ENCODE data around the gene POLR1E.
A peak's percentile ranks its signal among the peaks of the same experiment; 100 is the strongest.
"Not testable (repeated sequence)": the region's sequence is repeated elsewhere in the genome, so short reads cannot be mapped to it uniquely, and the experiment has no call there.

The POLR1E gene

DNA sequence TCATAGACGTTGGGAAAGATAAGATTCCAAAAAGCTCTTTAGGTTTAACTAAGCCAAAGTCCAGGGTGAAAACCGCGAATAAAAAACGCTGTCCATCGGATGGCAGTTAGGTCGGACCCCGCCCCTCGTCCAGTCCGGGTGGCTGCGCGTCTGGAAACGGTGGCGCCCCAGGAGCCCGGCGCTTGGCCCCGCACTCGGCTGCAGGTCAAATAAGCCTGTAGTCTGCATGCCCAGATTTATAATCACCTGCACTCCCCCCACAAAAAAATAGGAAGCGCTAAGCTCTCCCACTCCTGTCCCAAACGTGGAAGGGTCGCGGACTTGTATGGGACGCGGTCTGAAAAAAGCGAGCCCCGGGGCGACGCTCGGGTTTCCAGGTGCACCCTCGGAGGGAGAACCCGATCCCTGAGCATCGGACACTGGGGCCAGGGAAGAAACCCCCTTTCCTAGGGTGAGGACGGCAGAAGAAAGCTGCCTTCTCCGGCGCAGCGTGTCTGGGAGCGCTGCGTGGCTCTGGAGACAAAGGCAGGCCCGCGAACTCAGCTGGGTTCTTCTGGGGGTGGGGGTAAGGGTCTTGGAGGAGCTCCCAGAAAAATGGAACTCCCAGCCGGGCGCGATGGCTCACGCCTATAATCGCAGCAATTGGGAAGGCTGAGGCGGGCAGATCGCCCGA is 19.6 kb upstream of the POLR1E start:
- Histone ChIP-seq H3K36me3 (ENCODE audit: insufficient read depth, low read length) (no peaks in the 10 kb centered on the region), H3K4me1 (ENCODE audit: control insufficient read depth, insufficient read depth, low read length) (peaks cover 14% of the 10 kb centered on the region), H3K4me3 (ENCODE audit: low read length) (peak overlapping the region; percentile 91), H3K9me3 (replicated peaks; ENCODE audit: low read length) (no peaks in the 10 kb centered on the region), H3K4me2 (ENCODE audit: low read length) (peak overlapping the region; percentile 97), H3K27me3 (ENCODE audit: control insufficient read depth, insufficient read depth, low read length) (no peaks in the 10 kb centered on the region), H3K9ac (ENCODE audit: low read depth, low read length) (peak overlapping the region; percentile 86)

DNA sequence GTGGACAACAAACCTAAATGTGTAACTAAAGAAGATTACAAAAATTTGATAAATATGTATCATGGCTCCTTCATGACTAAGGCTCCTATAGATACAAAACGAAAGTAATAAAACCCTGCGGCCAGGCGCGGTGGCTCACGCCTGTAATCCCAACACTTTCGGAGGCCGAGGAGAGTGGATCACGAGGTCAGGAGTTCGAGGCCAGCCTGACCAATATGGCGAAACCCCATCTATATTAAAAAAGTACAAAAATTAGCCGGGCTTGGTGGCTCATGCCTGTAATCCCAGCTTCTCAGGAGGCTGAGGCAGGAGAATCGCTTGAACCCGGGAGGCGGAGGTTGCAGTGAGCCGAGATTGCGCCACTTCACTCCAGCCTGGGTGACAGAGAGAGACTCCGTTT is 18.2 kb upstream of the POLR1E start:
- H3K4me1 ChIP-seq (ENCODE audit: control insufficient read depth, insufficient read depth, low read length): peaks cover 19% of the 10 kb centered on the region
- H3K4me2 ChIP-seq (ENCODE audit: low read length); H3K27me3 ChIP-seq (ENCODE audit: control insufficient read depth, insufficient read depth, low read length); H3K36me3 ChIP-seq (ENCODE audit: insufficient read depth, low read length); H3K4me3 ChIP-seq (ENCODE audit: low read length); H3K9ac ChIP-seq (ENCODE audit: low read depth, low read length); H3K9me3 ChIP-seq (replicated peaks; ENCODE audit: low read length): not testable (repeated sequence)

DNA sequence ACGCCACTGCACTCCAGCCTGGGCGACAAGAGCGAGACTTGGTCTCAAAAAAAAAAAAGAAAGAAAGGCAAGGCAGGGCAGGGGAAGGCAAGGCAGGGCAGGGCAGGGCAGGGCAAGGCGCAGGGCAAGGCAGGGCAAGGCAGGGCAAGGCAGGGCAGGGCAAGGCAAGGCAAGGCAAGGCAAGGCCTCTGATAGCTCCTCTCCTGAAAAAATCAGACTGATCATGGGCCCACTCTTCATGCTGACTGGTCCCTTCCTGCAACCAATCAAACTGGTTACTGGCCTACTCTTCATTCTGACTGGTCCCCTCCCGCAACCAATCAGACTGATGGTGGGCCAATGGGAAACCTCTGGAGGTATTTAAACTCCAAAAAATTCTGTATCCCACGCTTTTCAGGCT is 17.1 kb upstream of the POLR1E start:
- Histone ChIP-seq H3K4me3 (ENCODE audit: low read length) (no peak overlapping the region), H3K36me3 (ENCODE audit: insufficient read depth, low read length) (no peaks in the 10 kb centered on the region), H3K4me2 (ENCODE audit: low read length) (no peak overlapping the region), H3K9ac (ENCODE audit: low read depth, low read length) (no peak overlapping the region), H3K27me3 (ENCODE audit: control insufficient read depth, insufficient read depth, low read length) (no peaks in the 10 kb centered on the region), H3K9me3 (replicated peaks; ENCODE audit: low read length) (no peaks in the 10 kb centered on the region), H3K4me1 (ENCODE audit: control insufficient read depth, insufficient read depth, low read length) (peaks cover 12% of the 10 kb centered on the region)

DNA sequence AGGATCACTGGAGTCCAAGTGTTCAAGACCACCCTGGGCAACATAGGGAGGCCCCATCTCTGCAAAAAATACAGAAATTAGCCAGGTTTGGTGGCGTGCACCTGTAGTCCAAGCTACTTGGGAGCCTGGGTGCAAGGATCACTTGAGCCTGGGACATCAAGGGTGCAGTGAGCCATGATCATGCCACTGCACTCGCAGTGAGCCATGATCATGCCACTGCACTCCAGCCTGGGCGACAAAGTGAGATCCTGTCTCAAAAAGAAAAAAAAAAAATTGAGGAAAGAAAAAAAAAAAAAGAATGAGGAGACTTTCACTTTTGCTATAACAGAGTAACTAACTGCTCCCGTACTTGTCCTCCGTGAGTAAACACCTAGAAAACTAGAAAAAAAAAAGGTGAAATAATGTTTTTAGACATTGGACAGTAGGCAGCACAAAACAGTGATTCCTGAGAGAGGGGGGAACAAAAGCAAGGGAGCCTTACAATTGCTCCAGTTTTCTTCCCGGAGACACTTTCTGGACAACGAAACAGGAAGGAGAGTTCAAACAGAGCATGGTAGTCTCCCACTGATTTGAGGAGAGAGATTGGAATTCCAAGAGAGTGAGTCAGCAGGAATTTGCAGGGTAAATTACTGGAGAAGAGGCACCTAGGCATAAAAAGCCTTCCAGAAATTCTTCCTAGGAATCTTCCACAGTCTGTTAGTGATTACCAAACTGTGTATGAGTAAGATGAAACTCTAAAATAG is 13.6 kb upstream of the POLR1E start:
- H3K4me2 ChIP-seq (ENCODE audit: low read length): peak overlapping the region; percentile 72
- no peaks in the 10 kb centered on the region for H3K9me3 ChIP-seq (replicated peaks; ENCODE audit: low read length)
- H3K4me1 ChIP-seq (ENCODE audit: control insufficient read depth, insufficient read depth, low read length): peaks cover 9% of the 10 kb centered on the region
- H3K27me3 ChIP-seq (ENCODE audit: control insufficient read depth, insufficient read depth, low read length): peaks cover 1% of the 10 kb centered on the region
- peak overlapping the region; percentile 56 for H3K4me3 ChIP-seq (ENCODE audit: low read length)
- H3K36me3 ChIP-seq (ENCODE audit: insufficient read depth, low read length): no peaks in the 10 kb centered on the region
- H3K9ac ChIP-seq (ENCODE audit: low read depth, low read length): peak overlapping the region; percentile 70

DNA sequence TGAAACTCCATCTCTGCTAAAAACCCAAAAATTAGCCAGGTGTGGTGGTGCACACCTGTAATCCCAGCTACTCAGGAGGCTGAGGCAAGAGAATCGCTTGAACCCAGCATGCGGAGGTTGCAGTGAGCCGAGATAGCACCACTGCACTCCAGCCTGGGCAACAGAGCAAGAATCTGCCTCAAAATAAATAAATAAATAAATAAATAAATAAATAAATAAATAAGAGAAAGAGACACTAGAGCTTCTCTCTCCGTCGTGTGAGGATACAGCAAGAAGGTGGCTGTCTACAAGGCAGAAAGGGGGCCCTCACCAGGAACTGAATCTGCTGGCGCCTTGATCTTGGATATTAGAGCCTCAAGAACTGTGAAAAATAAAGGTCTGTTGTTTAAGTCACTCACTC is 11.8 kb upstream of the POLR1E start:
- H3K9me3 ChIP-seq (replicated peaks; ENCODE audit: low read length); H3K36me3 ChIP-seq (ENCODE audit: insufficient read depth, low read length); H3K4me1 ChIP-seq (ENCODE audit: control insufficient read depth, insufficient read depth, low read length); H3K9ac ChIP-seq (ENCODE audit: low read depth, low read length); H3K4me3 ChIP-seq (ENCODE audit: low read length); H3K4me2 ChIP-seq (ENCODE audit: low read length): not testable (repeated sequence)
- H3K27me3 ChIP-seq (ENCODE audit: control insufficient read depth, insufficient read depth, low read length): peaks cover 15% of the 10 kb centered on the region

DNA sequence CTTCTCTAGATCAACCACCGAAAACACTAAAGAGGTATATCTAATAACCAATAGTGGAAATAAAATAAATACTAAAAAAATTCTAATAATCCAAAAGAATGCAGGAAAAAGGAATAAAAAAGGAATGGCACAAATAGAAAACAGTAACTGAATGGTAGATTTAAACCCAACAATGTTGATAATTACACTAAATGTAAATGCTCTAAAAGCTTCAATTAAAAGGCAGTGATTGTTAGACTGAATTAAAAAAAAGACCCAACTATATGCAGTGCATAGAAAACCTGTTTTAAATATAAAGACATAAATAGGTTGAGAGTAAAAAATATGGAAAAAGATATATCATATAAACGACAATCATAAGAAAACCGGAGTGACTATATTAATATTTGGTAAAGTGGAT is 11.3 kb upstream of the POLR1E start:
- Histone ChIP-seq H3K4me2 (ENCODE audit: low read length) (no peak overlapping the region), H3K27me3 (ENCODE audit: control insufficient read depth, insufficient read depth, low read length) (peaks cover 15% of the 10 kb centered on the region), H3K9me3 (replicated peaks; ENCODE audit: low read length) (no peaks in the 10 kb centered on the region), H3K4me3 (ENCODE audit: low read length) (no peak overlapping the region), H3K9ac (ENCODE audit: low read depth, low read length) (no peak overlapping the region), H3K36me3 (ENCODE audit: insufficient read depth, low read length) (no peaks in the 10 kb centered on the region), H3K4me1 (ENCODE audit: control insufficient read depth, insufficient read depth, low read length) (peaks cover 9% of the 10 kb centered on the region)

DNA sequence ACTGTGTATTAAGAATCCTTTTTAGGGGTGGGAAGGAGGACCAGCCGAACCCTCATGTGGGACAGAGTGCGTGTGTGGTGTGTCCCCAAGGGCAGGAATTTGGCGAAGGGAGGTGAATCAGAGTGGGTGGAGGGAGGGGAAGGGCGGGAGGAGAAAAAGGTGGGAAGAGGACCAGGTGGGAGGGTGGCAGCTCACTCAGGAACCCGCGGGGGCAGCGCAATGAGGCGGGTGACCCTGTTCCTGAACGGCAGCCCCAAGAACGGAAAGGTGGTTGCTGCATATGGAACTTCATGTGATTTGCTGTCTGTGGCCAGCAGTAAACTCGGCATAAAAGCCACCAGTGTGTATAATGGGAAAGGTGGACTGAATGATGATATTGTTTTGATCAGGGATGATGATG is 8.8 kb upstream of the POLR1E start:
- Histone ChIP-seq H3K27me3 (ENCODE audit: control insufficient read depth, insufficient read depth, low read length) (peaks cover 26% of the 10 kb centered on the region), H3K4me1 (ENCODE audit: control insufficient read depth, insufficient read depth, low read length) (peaks cover 5% of the 10 kb centered on the region), H3K9ac (ENCODE audit: low read depth, low read length) (no peak overlapping the region), H3K4me3 (ENCODE audit: low read length) (no peak overlapping the region), H3K36me3 (ENCODE audit: insufficient read depth, low read length) (no peaks in the 10 kb centered on the region), H3K4me2 (ENCODE audit: low read length) (no peak overlapping the region), H3K9me3 (replicated peaks; ENCODE audit: low read length) (no peaks in the 10 kb centered on the region)

DNA sequence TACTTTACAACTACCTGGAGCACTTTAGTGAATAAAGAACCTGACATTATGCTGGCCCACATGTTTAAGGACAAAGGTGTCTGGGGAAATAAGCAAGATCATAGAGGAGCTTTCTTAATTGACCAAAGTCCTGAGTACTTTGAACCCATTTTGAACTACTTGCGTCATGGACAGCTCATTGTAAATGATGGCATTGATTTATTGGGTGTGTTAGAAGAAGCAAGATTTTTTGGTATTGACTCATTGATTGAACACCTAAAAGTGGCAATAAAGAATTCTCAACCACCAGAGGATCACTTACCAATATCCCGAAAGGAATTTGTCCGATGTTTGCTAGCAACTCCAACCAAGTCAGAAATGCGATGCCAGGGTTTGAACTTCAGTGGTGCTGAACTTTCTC is 8.3 kb upstream of the POLR1E start:
- H3K36me3 ChIP-seq (ENCODE audit: insufficient read depth, low read length); H3K4me3 ChIP-seq (ENCODE audit: low read length); H3K4me1 ChIP-seq (ENCODE audit: control insufficient read depth, insufficient read depth, low read length); H3K9ac ChIP-seq (ENCODE audit: low read depth, low read length); H3K9me3 ChIP-seq (replicated peaks; ENCODE audit: low read length); H3K4me2 ChIP-seq (ENCODE audit: low read length): not testable (repeated sequence)
- peaks cover 26% of the 10 kb centered on the region for H3K27me3 ChIP-seq (ENCODE audit: control insufficient read depth, insufficient read depth, low read length)

DNA sequence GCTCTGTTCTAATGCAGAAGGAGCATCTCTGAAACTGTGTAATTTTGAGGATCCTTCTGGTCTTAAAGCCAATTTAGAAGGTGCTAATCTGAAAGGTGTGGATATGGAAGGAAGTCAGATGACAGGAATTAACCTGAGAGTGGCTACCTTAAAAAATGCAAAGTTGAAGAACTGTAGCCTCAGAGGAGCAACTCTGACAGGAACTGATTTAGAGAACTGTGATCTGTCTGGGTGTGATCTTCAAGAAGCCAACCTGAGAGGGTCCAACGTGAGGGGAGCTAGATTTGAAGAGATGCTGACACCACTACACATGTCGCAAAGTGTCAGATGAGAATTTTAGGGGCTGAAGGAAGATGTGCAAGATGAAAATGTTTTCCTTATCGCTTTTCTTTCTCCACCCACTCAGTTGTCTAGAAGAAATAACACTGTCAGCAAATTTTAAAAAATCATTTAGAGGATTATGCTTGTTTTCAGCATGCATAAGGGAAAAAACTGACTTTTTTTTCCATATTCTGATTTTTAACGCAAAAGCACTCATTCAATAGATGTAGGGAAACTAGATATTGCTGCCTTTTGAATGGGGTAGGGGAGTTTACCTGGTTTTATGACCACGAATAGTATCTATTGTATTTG is 7.6 kb upstream of the POLR1E start:
- H3K4me2 ChIP-seq (ENCODE audit: low read length); H3K36me3 ChIP-seq (ENCODE audit: insufficient read depth, low read length); H3K4me3 ChIP-seq (ENCODE audit: low read length); H3K4me1 ChIP-seq (ENCODE audit: control insufficient read depth, insufficient read depth, low read length); H3K9me3 ChIP-seq (replicated peaks; ENCODE audit: low read length); H3K9ac ChIP-seq (ENCODE audit: low read depth, low read length): not testable (repeated sequence)
- H3K27me3 ChIP-seq (ENCODE audit: control insufficient read depth, insufficient read depth, low read length): peaks cover 26% of the 10 kb centered on the region

DNA sequence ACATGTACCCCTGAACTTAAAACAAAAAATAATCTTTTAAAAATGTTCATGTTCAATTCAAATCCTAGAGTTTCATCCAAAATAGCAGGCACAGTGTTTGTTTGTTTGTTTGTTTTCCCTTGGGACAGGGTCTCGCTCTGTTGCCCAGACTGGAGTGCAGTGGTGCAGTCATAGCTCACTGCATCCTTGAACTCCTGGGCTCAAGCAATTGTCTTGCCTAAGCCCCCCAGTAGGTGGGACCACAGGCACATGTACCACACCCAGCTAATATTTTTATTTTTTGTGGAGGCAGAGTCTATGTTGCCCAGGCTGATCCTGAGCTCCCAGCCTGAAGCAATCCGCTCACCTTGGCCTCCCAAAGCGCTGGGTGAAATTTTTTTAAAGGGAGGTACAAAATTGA is 5.0 kb upstream of the POLR1E start:
- Histone ChIP-seq H3K4me2 (ENCODE audit: low read length) (no peak overlapping the region), H3K36me3 (ENCODE audit: insufficient read depth, low read length) (no peaks in the 10 kb centered on the region), H3K4me3 (ENCODE audit: low read length) (no peak overlapping the region), H3K27me3 (ENCODE audit: control insufficient read depth, insufficient read depth, low read length) (peaks cover 26% of the 10 kb centered on the region), H3K9me3 (replicated peaks; ENCODE audit: low read length) (no peaks in the 10 kb centered on the region), H3K4me1 (ENCODE audit: control insufficient read depth, insufficient read depth, low read length) (peaks cover 7% of the 10 kb centered on the region), H3K9ac (ENCODE audit: low read depth, low read length) (no peak overlapping the region)

DNA sequence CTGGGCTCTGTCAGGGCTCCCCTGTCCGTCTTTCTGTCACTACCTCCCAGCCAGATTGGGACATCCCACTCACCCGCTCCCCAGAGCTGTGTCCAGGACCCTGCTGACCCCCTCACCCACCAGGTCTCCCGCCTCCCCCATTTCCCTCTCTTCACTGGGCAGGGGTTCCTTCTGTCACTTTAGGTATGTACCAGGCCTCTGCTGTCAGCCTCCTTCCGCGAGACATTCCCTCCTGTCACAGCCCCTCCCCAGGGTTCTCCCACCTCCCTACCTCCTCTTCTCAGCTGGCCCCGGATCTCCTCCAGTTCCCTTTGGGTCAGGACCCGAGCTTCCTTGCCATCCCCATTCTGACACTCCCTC is 488 bp downstream of the POLR1E start:
- peak overlapping the region; percentile 97 for H3K4me2 ChIP-seq (ENCODE audit: low read length)
- H3K9ac ChIP-seq (ENCODE audit: low read depth, low read length): peak overlapping the region; percentile 87
- H3K4me3 ChIP-seq (ENCODE audit: low read length): peak overlapping the region; percentile 84
- peaks cover 6% of the 10 kb centered on the region for H3K27me3 ChIP-seq (ENCODE audit: control insufficient read depth, insufficient read depth, low read length)
- peaks cover 21% of the 10 kb centered on the region for H3K36me3 ChIP-seq (ENCODE audit: insufficient read depth, low read length)
- H3K9me3 ChIP-seq (replicated peaks; ENCODE audit: low read length): no peaks in the 10 kb centered on the region
- peaks cover 24% of the 10 kb centered on the region for H3K4me1 ChIP-seq (ENCODE audit: control insufficient read depth, insufficient read depth, low read length)
